H1 (cell line): ENCODE data around the gene CLCNKB. TPM values are rescaled to one million over a fixed set of nuclear protein-coding genes. Genes with fewer than 3 reads are reported as not detected.

Experiments
- CEBPB ChIP-seq: IDR thresholded peaks from 2 replicates; pipeline ENCODE4 v1.6.1; 2012; ENCODE audit warnings: low read depth, low read length
- CREB1 ChIP-seq: IDR thresholded peaks from 2 replicates; pipeline ENCODE4 v1.6.1; 2012; ENCODE audit warnings: inconsistent platforms
- GTF2F1 ChIP-seq: IDR thresholded peaks from 2 replicates; pipeline ENCODE4 v1.6.1; 2012; ENCODE audit warnings: low read depth, low read length, improper control_type of control experiment, borderline replicate concordance
- NRF1 ChIP-seq: IDR thresholded peaks from 2 replicates; pipeline ENCODE4 v1.6.1; 2011; ENCODE audit warnings: mild to moderate bottlenecking, low read depth, low read length, improper control_type of control experiment
- PHF8 ChIP-seq: fragments of 200-600 bp; sonication (generic); conservative IDR thresholded peaks from 2 replicates; pipeline ENCODE4 v1.7.1; 2012; ENCODE audit warnings: low read depth, mild to moderate bottlenecking, inconsistent platforms, low read length, moderate library complexity
- RFX5 ChIP-seq: IDR thresholded peaks from 2 replicates; pipeline ENCODE4 v1.6.1; 2011; ENCODE audit warnings: low read depth, low read length, improper control_type of control experiment, borderline replicate concordance
- SRF ChIP-seq: IDR thresholded peaks from 2 replicates; pipeline ENCODE4 v1.6.1; 2011; ENCODE audit warnings: mild to moderate bottlenecking, low read depth, low read length, moderate library complexity
- SUZ12 ChIP-seq: fragments of 200-600 bp; sonication (generic); IDR thresholded peaks from 2 replicates; pipeline ENCODE4 v1.6.1; 2012; ENCODE audit warnings: mild to moderate bottlenecking, inconsistent platforms, low read length, moderate library complexity, mixed read lengths
- polyA plus RNA-seq, 7 experiments: library from polyadenylated mRNA; depleted of rRNA in 3 of 7; stranded (reverse) in 5 of 7; unstranded in 2 of 7; fragments of >200 nt in 5 of 7; fragments of 200-250 nt in 2 of 7; gene quantifications; 1 replicate in 5 of 7; 2 replicates in 1 of 7; 4 replicates in 1 of 7; pipeline versions ENCODE4 v1.2.1 to v1.2.3, GENCODE V29; 2011 to 2013; ENCODE audit warnings: missing spikeins in 2 of 7, mixed read lengths in 2 of 7
- total RNA-seq: library from RNA; stranded (reverse); fragmentation: NEBNext Ultra II Directional; extraction: Animal tissue kit (Norgen Biotek cat#: 25700); gene quantifications from 2 replicates; pipeline ENCODE4 v1.2.1, GENCODE V29; 2021

The CLCNKB gene
- total and polyA plus RNA-seq, 2 of the 8 experiments (the other 6 are each of a cell fraction or from before 2014, with no cell fraction given): 1.2 to 3.5 TPM

- TF ChIP-seq CEBPB (no peak), CREB1 (no peak), NRF1 (no peak), SRF (no peak), SUZ12 (no peak), RFX5 (no peak), GTF2F1 (no peak), PHF8 (no peak)
Measured at GRCh38 chr1:16087733-16088132, 44.2 kb downstream of the CLCNKB start (continued).
